Mononuclear cell (primary cell): ENCODE data around the gene CCDC57. TPM values are rescaled to one million over a fixed set of nuclear protein-coding genes. Genes with fewer than 3 reads are reported as not detected.
"Not testable (repeated sequence)": the region's sequence is repeated elsewhere in the genome, so short reads cannot be mapped to it uniquely, and the experiment has no call there.

Source experiments
- H3K27me3 ChIP-seq: 2 replicates; pipeline ENCODE4 v1.6.0; 2011; ENCODE audit warnings: low read length, control low read depth; ENCODE audit not compliant: insufficient read depth
- H3K4me1 ChIP-seq: 2 replicates; pipeline ENCODE4 v1.5.1; 2011; ENCODE audit warnings: mild to moderate bottlenecking, low read length, control low read depth; ENCODE audit not compliant: insufficient read depth
- H3K4me3 ChIP-seq: 2 replicates; pipeline ENCODE4 v1.5.1; 2011; ENCODE audit warnings: mild to moderate bottlenecking, low read length, moderate library complexity
- H3K9me3 ChIP-seq: 2 replicates; pipeline ENCODE4 v1.5.1; 2011; ENCODE audit warnings: low read depth, mild to moderate bottlenecking, control low read depth, low read length
- total RNA-seq: library from RNA; depleted of rRNA; stranded (reverse); fragments of >200 nt; gene quantifications from one replicate; pipeline ENCODE4 v1.2.3, GENCODE V29; 2012

The CCDC57 gene
- total RNA-seq, 1 donor: 36.6 TPM

- Histone ChIP-seq H3K4me1 (peaks cover 3% of the 10 kb centered on the region), H3K27me3 (no peaks in the 10 kb centered on the region), H3K4me3 (no peak overlapping the region), H3K9me3 (no peaks in the 10 kb centered on the region)
Measured at GRCh38 chr17:82175201-82175600, 37.4 kb downstream of the CCDC57 start.

- H3K4me3 ChIP-seq, H3K9me3 ChIP-seq, H3K27me3 ChIP-seq, H3K4me1 ChIP-seq: not testable (repeated sequence)
Measured at GRCh38 chr17:82174042-82174857, 38.4 kb downstream of the CCDC57 start.

GRCh38 chr17:82173351-82174041, 39.1 kb downstream of the CCDC57 start:
- Histone ChIP-seq H3K4me1 (peaks cover 8% of the 10 kb centered on the region), H3K4me3 (no peak overlapping the region), H3K27me3 (no peaks in the 10 kb centered on the region), H3K9me3 (no peaks in the 10 kb centered on the region)

- Histone ChIP-seq H3K9me3 (no peaks in the 10 kb centered on the region), H3K4me3 (no peak overlapping the region), H3K27me3 (no peaks in the 10 kb centered on the region), H3K4me1 (peaks cover 8% of the 10 kb centered on the region)
Measured at GRCh38 chr17:82172486-82173160, 40.0 kb downstream of the CCDC57 start.

GRCh38 chr17:82171750-82172375, 40.8 kb downstream of the CCDC57 start:
- H3K4me3 ChIP-seq: no peak overlapping the region
- H3K9me3 ChIP-seq: no peaks in the 10 kb centered on the region
- H3K4me1 ChIP-seq: peaks cover 8% of the 10 kb centered on the region
- H3K27me3 ChIP-seq: no peaks in the 10 kb centered on the region

- peaks cover 8% of the 10 kb centered on the region for H3K4me1 ChIP-seq
- no peaks in the 10 kb centered on the region for H3K27me3 ChIP-seq
- H3K4me3 ChIP-seq: no peak overlapping the region
- no peaks in the 10 kb centered on the region for H3K9me3 ChIP-seq
Measured at GRCh38 chr17:82170412-82170961, 42.2 kb downstream of the CCDC57 start.

GRCh38 chr17:82168568-82168967, 44.1 kb downstream of the CCDC57 start:
- Histone ChIP-seq H3K4me1 (peaks cover 8% of the 10 kb centered on the region), H3K4me3 (no peak overlapping the region), H3K9me3 (no peaks in the 10 kb centered on the region), H3K27me3 (no peaks in the 10 kb centered on the region)

GRCh38 chr17:82167028-82167427, 45.6 kb downstream of the CCDC57 start:
- H3K9me3 ChIP-seq: no peaks in the 10 kb centered on the region
- no peak overlapping the region for H3K4me3 ChIP-seq
- peaks cover 8% of the 10 kb centered on the region for H3K4me1 ChIP-seq
- no peaks in the 10 kb centered on the region for H3K27me3 ChIP-seq

- no peak overlapping the region for H3K4me3 ChIP-seq
- H3K4me1 ChIP-seq: peaks cover 1% of the 10 kb centered on the region
- H3K9me3 ChIP-seq: no peaks in the 10 kb centered on the region
- H3K27me3 ChIP-seq: no peaks in the 10 kb centered on the region
Measured at GRCh38 chr17:82164853-82165252, 47.8 kb downstream of the CCDC57 start.

- Histone ChIP-seq H3K4me1 (no peaks in the 10 kb centered on the region), H3K9me3 (no peaks in the 10 kb centered on the region), H3K27me3 (no peaks in the 10 kb centered on the region), H3K4me3 (no peak overlapping the region)
Measured at GRCh38 chr17:82161216-82161615, 51.4 kb downstream of the CCDC57 start.

- Histone ChIP-seq H3K4me1 (no peaks in the 10 kb centered on the region), H3K9me3 (no peaks in the 10 kb centered on the region), H3K27me3 (no peaks in the 10 kb centered on the region), H3K4me3 (no peak overlapping the region)
Measured at GRCh38 chr17:82160075-82160474, 52.6 kb downstream of the CCDC57 start.

- Histone ChIP-seq H3K4me3 (no peak overlapping the region), H3K4me1 (no peaks in the 10 kb centered on the region), H3K27me3 (no peaks in the 10 kb centered on the region), H3K9me3 (no peaks in the 10 kb centered on the region)
Measured at GRCh38 chr17:82158825-82159224, 53.8 kb downstream of the CCDC57 start.

GRCh38 chr17:82157046-82158035, 55.3 kb downstream of the CCDC57 start:
- Histone ChIP-seq H3K4me3 (no peak overlapping the region), H3K9me3 (no peaks in the 10 kb centered on the region), H3K27me3 (no peaks in the 10 kb centered on the region), H3K4me1 (no peaks in the 10 kb centered on the region)
